ENCODE measurements around the gene HOXA3. TPM values are rescaled to one million over a fixed set of nuclear protein-coding genes. Genes with fewer than 3 reads are reported as not detected.

Gene HOXA3
- total and polyA plus RNA-seq, 2 of the 13 experiments (the other 11 are each of a cell fraction or from before 2014, with no cell fraction given) = 2.9 to 4.6 TPM

- 90% methylated on average over 50 of the region's 82 CpGs for WGBS (ENCODE audit: low lambda C conversion rate)
- Histone ChIP-seq H3K9me3 (ENCODE audit: low read length) (no peaks in the 10 kb centered on the region), H3K9ac (ENCODE audit: insufficient read depth, low read depth, low read length) (no peak within 1 kb of the TSS), H3K79me2 (ENCODE audit: insufficient read depth, low read length) (no peaks in the 10 kb centered on the region), H2AFZ (ENCODE audit: low read length) (no peak within 1 kb of the TSS), H3K27me3 (ENCODE audit: control insufficient read depth in 1 of 2, insufficient read depth in 2 of 2, low read length in 2 of 2) (peaks cover 0 to 69% of the 10 kb centered on the region in 2 experiments), H3K4me3 (replicated peaks in 1 of 3; ENCODE audit: insufficient read depth in 1 of 3, low read depth in 2 of 3, low read length in 3 of 3) (peak within 1 kb of the TSS; percentile 16 to 51 (median 16); a peak in 3 of 6 replicates), H4K20me1 (ENCODE audit: insufficient read depth, low read length) (no peaks in the 10 kb centered on the region), H3K27ac (ENCODE audit: extremely low read length, insufficient read depth, low read length) (no peak within 1 kb of the TSS), H3K36me3 (replicated peaks in 1 of 2; ENCODE audit: control insufficient read depth in 1 of 2, insufficient read depth in 2 of 2, low read length in 2 of 2) (no peaks in the 10 kb centered on the region), H3K4me2 (ENCODE audit: low read depth, low read length) (peak within 1 kb of the TSS; percentile 58), H3K4me1 (ENCODE audit: insufficient read depth, low read length) (peaks cover 20% of the 10 kb centered on the region)
- BruUV-seq (replicated peaks) = no TSS peak
- ATAC-seq (no peak), DNase-seq (ENCODE audit: low spot score) (no peak), FAIRE-seq (no peak)
- intact Hi-C loops (cut with micrococcal nuclease; ENCODE audit: unreplicated experiment) = no loop called here
- no peak for TF ChIP-seq NBN (conservative IDR thresholded peaks at IDR 0.05)
- TF ChIP-seq ZNF10 (CRISPR knock-in tag; IDR thresholded peaks at IDR 0.05; ENCODE audit: borderline replicate concordance, low read depth) = no peak
- no peak for TF ChIP-seq PCBP1 (IDR thresholded peaks at IDR 0.05; ENCODE audit: borderline replicate concordance, low read depth, low read length)
- ChIA-PET POLR2A (interaction anchor here (0.6 kb wide), 1 partner anchor 11 kb away, joined by 3 read pairs; the partner anchor contains the start of gene HOXA11), CTCF (ENCODE audit: low intra/inter-chr PET ratio, low total read pairs) (no interaction called here)
- in situ Hi-C loops (cut with HindIII; ENCODE audit: extremely low pct_ligation_motif_present, low pct_unique_long_range_greater_than_20kb) = loop anchor here (25.0 kb wide), 1 partner anchor 1087 kb away; no protein-coding TSS in a partner anchor
Measured at GRCh38 chr7:27173956-27174873, 21.8 kb upstream of the HOXA3 start, which contains the start of gene HOXA10. Gene HOXA10, minus strand, starts transcription at chr7:27174320. Its CDS starts 14 bp downstream, at chr7:27174306.

GRCh38 chr7:27173511-27173955, 21.1 kb upstream of the HOXA3 start:
- H2AFZ ChIP-seq (ENCODE audit: low read length) = no peak overlapping the region
- in situ Hi-C loops (cut with HindIII; ENCODE audit: extremely low pct_ligation_motif_present, low pct_unique_long_range_greater_than_20kb) (loop anchor here (25.0 kb wide), 1 partner anchor 1086 kb away; no protein-coding TSS in a partner anchor), intact Hi-C loops (cut with micrococcal nuclease; ENCODE audit: unreplicated experiment) (no loop called here)
- no peak for DNase-seq (ENCODE audit: low spot score)
- no peak overlapping the region for H3K9ac ChIP-seq (ENCODE audit: insufficient read depth, low read depth, low read length)
- no peak overlapping the region for H3K27ac ChIP-seq (ENCODE audit: extremely low read length, insufficient read depth, low read length)
- TF ChIP-seq ZNF777 (CRISPR knock-in tag; IDR thresholded peaks at IDR 0.05) (peak; percentile 79), ZMYM3 (CRISPR knock-in tag; IDR thresholded peaks at IDR 0.05) (no peak)
- WGBS (ENCODE audit: low lambda C conversion rate) = 74% methylated on average over 21 of the region's 59 CpGs
- H3K27me3 ChIP-seq (ENCODE audit: control insufficient read depth in 1 of 2, insufficient read depth in 2 of 2, low read length in 2 of 2) = peaks cover 0 to 68% of the 10 kb centered on the region in 2 experiments
- no peaks in the 10 kb centered on the region for H3K9me3 ChIP-seq (ENCODE audit: low read length)
- H3K4me2 ChIP-seq (ENCODE audit: low read depth, low read length) = peak overlapping the region; percentile 58
- FAIRE-seq = no peak
- H4K20me1 ChIP-seq (ENCODE audit: insufficient read depth, low read length) = no peaks in the 10 kb centered on the region
- no peaks in the 10 kb centered on the region for H3K36me3 ChIP-seq (replicated peaks in 1 of 2; ENCODE audit: control insufficient read depth in 1 of 2, insufficient read depth in 2 of 2, low read length in 2 of 2)
- ATAC-seq = peak; percentile 18; the same call in 2 of the 3 replicates
- peak overlapping the region; percentile 3 to 51 (median 16); a peak in 3 of 6 replicates for H3K4me3 ChIP-seq (replicated peaks in 1 of 3; ENCODE audit: insufficient read depth in 1 of 3, low read depth in 2 of 3, low read length in 3 of 3)
- BruUV-seq (replicated peaks) = no TSS peak
- no peaks in the 10 kb centered on the region for H3K79me2 ChIP-seq (ENCODE audit: insufficient read depth, low read length)
- ChIA-PET POLR2A (interaction anchor here (0.6 kb wide), 1 partner anchor 11 kb away, joined by 3 read pairs; the partner anchor contains the start of gene HOXA11), CTCF (ENCODE audit: low intra/inter-chr PET ratio, low total read pairs) (no interaction called here)
- peaks cover 18% of the 10 kb centered on the region for H3K4me1 ChIP-seq (ENCODE audit: insufficient read depth, low read length)

Data from HepG2 (cell line).